Sigmoid colon (tissue), 4 donors: Measurements from ENCODE around the gene TLDC2.

Experiments
- POLR2A ChIP-seq, 2 donors: fragments of 450-650 bp; IDR thresholded peaks; one replicate each; pipeline ENCODE4 v1.6.1; 2016; ENCODE audit warnings: antibody characterized with exemption in 2 of 2, mild to moderate bottlenecking in 2 of 2, moderate library complexity in 2 of 2
- POLR2AphosphoS5 ChIP-seq, 4 donors: sonication (generic); formaldehyde crosslinking; IDR thresholded peaks; one replicate each; pipeline ENCODE4 v1.6.1; 2017; ENCODE audit warnings: antibody characterized with exemption in 4 of 4
- TF ChIP-seq, protein P1 (sequence below), 4 experiments: fragments of 450-650 bp in 3 of 4; fragments of 200-600 bp in 1 of 4; IDR thresholded peaks; one replicate each; pipeline ENCODE4 v1.5.1; 2016 to 2019; ENCODE audit warnings: antibody characterized with exemption in 4 of 4, mild to moderate bottlenecking in 3 of 4, moderate library complexity in 2 of 4

DNA sequence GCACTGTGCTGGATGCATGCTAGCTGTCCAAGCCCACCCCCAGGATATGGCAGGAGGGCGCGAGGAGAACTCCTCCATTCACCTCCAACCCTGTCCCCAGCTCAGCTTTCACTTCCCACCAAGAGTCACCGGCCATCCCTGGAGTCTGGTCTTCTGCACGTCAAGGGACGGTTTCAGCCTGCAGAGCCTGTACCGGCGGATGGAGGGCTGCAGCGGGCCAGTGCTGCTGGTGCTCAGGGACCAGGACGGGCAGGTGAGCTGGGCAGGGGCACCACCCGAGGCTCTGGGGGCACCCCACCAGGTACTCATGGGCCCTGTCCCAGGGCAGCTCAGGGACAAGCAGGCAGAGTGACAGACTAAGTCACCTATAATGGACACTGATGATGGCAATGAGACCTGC, 3.0 kb downstream of the TLDC2 start:
- no peak for TF ChIP-seq POLR2AphosphoS5 (IDR thresholded peaks at IDR 0.05)
- TF ChIP-seq, protein P1, sequence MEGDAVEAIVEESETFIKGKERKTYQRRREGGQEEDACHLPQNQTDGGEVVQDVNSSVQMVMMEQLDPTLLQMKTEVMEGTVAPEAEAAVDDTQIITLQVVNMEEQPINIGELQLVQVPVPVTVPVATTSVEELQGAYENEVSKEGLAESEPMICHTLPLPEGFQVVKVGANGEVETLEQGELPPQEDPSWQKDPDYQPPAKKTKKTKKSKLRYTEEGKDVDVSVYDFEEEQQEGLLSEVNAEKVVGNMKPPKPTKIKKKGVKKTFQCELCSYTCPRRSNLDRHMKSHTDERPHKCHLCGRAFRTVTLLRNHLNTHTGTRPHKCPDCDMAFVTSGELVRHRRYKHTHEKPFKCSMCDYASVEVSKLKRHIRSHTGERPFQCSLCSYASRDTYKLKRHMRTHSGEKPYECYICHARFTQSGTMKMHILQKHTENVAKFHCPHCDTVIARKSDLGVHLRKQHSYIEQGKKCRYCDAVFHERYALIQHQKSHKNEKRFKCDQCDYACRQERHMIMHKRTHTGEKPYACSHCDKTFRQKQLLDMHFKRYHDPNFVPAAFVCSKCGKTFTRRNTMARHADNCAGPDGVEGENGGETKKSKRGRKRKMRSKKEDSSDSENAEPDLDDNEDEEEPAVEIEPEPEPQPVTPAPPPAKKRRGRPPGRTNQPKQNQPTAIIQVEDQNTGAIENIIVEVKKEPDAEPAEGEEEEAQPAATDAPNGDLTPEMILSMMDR (IDR thresholded peaks at IDR 0.05) = no peak
- TF ChIP-seq POLR2A (IDR thresholded peaks at IDR 0.05) = no peak
